Thyroid gland (tissue), 4 donors: ENCODE results near the gene DDI1. TPM values are rescaled to one million over a fixed set of nuclear protein-coding genes. Genes with fewer than 3 reads are reported as not detected.

Experiments used
- DNase-seq, 2 donors: peaks; one replicate each; pipeline ENCODE4 v3.0.0-alpha.2; 2019
- H3K27ac ChIP-seq, 3 donors: fragments of 200-600 bp; sonication (generic); 1 replicate in 2 of 3; 2 replicates in 1 of 3; pipeline ENCODE4 v1.5.1; 2016 to 2019; ENCODE audit warnings: mild to moderate bottlenecking in 1 of 3, moderate library complexity in 1 of 3
- H3K27me3 ChIP-seq: fragments of 200-600 bp; sonication (generic); one replicate; pipeline ENCODE4 v1.5.1; 2019
- H3K36me3 ChIP-seq, 2 donors: fragments of 200-600 bp; sonication (generic); one replicate each; pipeline ENCODE4 v1.5.1; 2016 to 2019
- H3K4me1 ChIP-seq, 2 donors: fragments of 200-600 bp; sonication (generic); one replicate each; pipeline ENCODE4 v1.5.1; 2017 to 2019
- H3K4me3 ChIP-seq, 3 donors: fragments of 200-600 bp; sonication (generic); replicated peaks in 1 of 3; 1 replicate in 2 of 3; 2 replicates in 1 of 3; pipeline ENCODE4 v1.5.1; 2016; ENCODE audit warnings: mild to moderate bottlenecking in 1 of 3
- H3K9me3 ChIP-seq: fragments of 200-600 bp; sonication (generic); one replicate; pipeline ENCODE4 v1.5.1; 2017
- CTCF ChIP-seq, 6 experiments: fragments of 200-600 bp in 3 of 6; fragments of 450-650 bp in 3 of 6; sonication (generic) in 3 of 6; IDR thresholded peaks; one replicate each; pipeline ENCODE4 v1.5.1; 2016 to 2019; ENCODE audit warnings: antibody characterized with exemption in 6 of 6, mild to moderate bottlenecking in 2 of 6, inconsistent platforms in 1 of 6, moderate library complexity in 1 of 6
- POLR2A ChIP-seq, 2 donors: fragments of 450-650 bp; IDR thresholded peaks; one replicate each; pipeline ENCODE4 v1.6.1; 2017; ENCODE audit warnings: antibody characterized with exemption in 2 of 2, mild to moderate bottlenecking in 2 of 2, moderate library complexity in 1 of 2
- whole genome bisulfite sequencing, 2 donors: methylation state at CpG; one replicate each; pipeline ENCODE4 v1.1.5; 2017; 5-methylcytosine and 5-hydroxymethylcytosine counted together
- intact Hi-C: fragments of 100-400 bp; cut with DNase I; formaldehyde crosslinking; loops from one replicate; pipeline ENCODE4 v1.15.1; 2023
- total RNA-seq, 4 donors: library from RNA; depleted of rRNA; stranded (reverse); fragments of >200 nt; gene quantifications; one replicate each; pipeline ENCODE4 v1.2.3, GENCODE V29; 2016

DDI1 gene
- total RNA-seq, 4 donors from 2014 or later: 0.13 TPM; not detected in 3

GRCh38 chr11:104076455-104076854 is 40.0 kb downstream of the DDI1 start:
- DNase-seq: no peak
- H3K27ac ChIP-seq: no peak overlapping the region
- H3K36me3 ChIP-seq: no peaks in the 10 kb centered on the region
- WGBS, 2 donors: 51 to 59% methylated on average over 2 of the region's 2 CpGs
- intact Hi-C loops: no loop called here
- no peaks in the 10 kb centered on the region for H3K9me3 ChIP-seq
- no peak for TF ChIP-seq CTCF (IDR thresholded peaks at IDR 0.05)
- TF ChIP-seq POLR2A (IDR thresholded peaks at IDR 0.05): no peak
- no peak overlapping the region for H3K4me3 ChIP-seq
- no peaks in the 10 kb centered on the region for H3K4me1 ChIP-seq
- H3K27me3 ChIP-seq: no peaks in the 10 kb centered on the region

GRCh38 chr11:104078245-104078644 is 41.8 kb downstream of the DDI1 start:
- no peaks in the 10 kb centered on the region for H3K36me3 ChIP-seq
- TF ChIP-seq CTCF (IDR thresholded peaks at IDR 0.05) (no peak), POLR2A (IDR thresholded peaks at IDR 0.05) (no peak)
- intact Hi-C loops: no loop called here

GRCh38 chr11:104078995-104079394 is 42.6 kb downstream of the DDI1 start:
- H3K27ac ChIP-seq: no peak overlapping the region
- no peaks in the 10 kb centered on the region for H3K27me3 ChIP-seq
- H3K4me3 ChIP-seq: no peak overlapping the region
- no peaks in the 10 kb centered on the region for H3K36me3 ChIP-seq
- DNase-seq: no peak
- intact Hi-C loops: no loop called here
- H3K9me3 ChIP-seq: no peaks in the 10 kb centered on the region
- no peaks in the 10 kb centered on the region for H3K4me1 ChIP-seq
- TF ChIP-seq CTCF (IDR thresholded peaks at IDR 0.05) (no peak), POLR2A (IDR thresholded peaks at IDR 0.05) (no peak)

More at GRCh38 chr11:104078245-104078644, 41.8 kb downstream of the DDI1 start:
- Histone ChIP-seq H3K27me3 (no peaks in the 10 kb centered on the region), H3K9me3 (no peaks in the 10 kb centered on the region), H3K4me1 (no peaks in the 10 kb centered on the region), H3K27ac (no peak overlapping the region), H3K4me3 (no peak overlapping the region)
- 74 to 92% methylated on average over 4 of the region's 4 CpGs for WGBS, 2 donors
- no peak for DNase-seq

GRCh38 chr11:104086621-104087020 is 50.2 kb downstream of the DDI1 start:
- WGBS, 2 donors: 80 to 81% methylated on average over 5 of the region's 5 CpGs
- H3K4me1 ChIP-seq: no peaks in the 10 kb centered on the region
- H3K9me3 ChIP-seq: no peaks in the 10 kb centered on the region
- H3K36me3 ChIP-seq: no peaks in the 10 kb centered on the region
- no peaks in the 10 kb centered on the region for H3K27me3 ChIP-seq
- intact Hi-C loops: no loop called here
- TF ChIP-seq POLR2A (IDR thresholded peaks at IDR 0.05): no peak
- no peak for TF ChIP-seq CTCF (IDR thresholded peaks at IDR 0.05)
- no peak for DNase-seq
- H3K27ac ChIP-seq: no peak overlapping the region
- no peak overlapping the region for H3K4me3 ChIP-seq

Other genes starting within 250 kb of the DDI1 start
- 100 to 1,000 TPM in 1 of 4 donors, 10 to 100 TPM in 3; 16.1 to 108 (median 36.0) TPM for gene PDGFD, start 127.5 kb downstream of the DDI1 start, total RNA-seq